H1 (cell line): Measurements from ENCODE around the gene GRHL3. TPM values are rescaled to one million over a fixed set of nuclear protein-coding genes. Genes with fewer than 3 reads are reported as not detected.

Source experiments
- CTCF ChIA-PET: fragments of 300-600 bp; sonication (Branson Sonifier 250); formaldehyde crosslinking; loops from one replicate; lab custom pipeline; 2021; ENCODE audit not compliant: partially characterized antibody; lab: Charles Lee
- POLR2A ChIA-PET: fragments of 300-600 bp; sonication (Branson Sonifier 250); formaldehyde crosslinking; loops from one replicate; lab custom pipeline; 2021; ENCODE audit warnings: inconsistent platforms; ENCODE audit not compliant: partially characterized antibody; lab: Charles Lee
- DNase-seq, 2 experiments: peaks; one replicate each; pipeline versions ENCODE4 v3.0.0 to v3.0.0-alpha.2; 2010 to 2022; ENCODE audit warnings: low spot score in 2 of 2, low read depth in 1 of 2, mixed read lengths in 1 of 2
- FAIRE-seq: peaks from 2 replicates; lab custom pipeline; 2011; peaks lifted over from hg19 to GRCh38; lab: Jason Lieb, UNC
- H2AFZ ChIP-seq: 2 replicates; pipeline ENCODE4 v1.8.1; 2012; ENCODE audit warnings: low read length, inconsistent platforms
- H2AK5ac ChIP-seq: 2 replicates; pipeline ENCODE4 v1.6.1; 2013; ENCODE audit warnings: low read depth, low read length
- H2BK120ac ChIP-seq: replicated peaks from 2 replicates; pipeline ENCODE3; 2013; ENCODE audit warnings: low read depth, low read length, inconsistent platforms
- H2BK12ac ChIP-seq: 2 replicates; pipeline ENCODE4 v1.6.1; 2013; ENCODE audit warnings: low read depth, low read length
- H2BK15ac ChIP-seq: 2 replicates; pipeline ENCODE4 v1.6.1; 2013; ENCODE audit warnings: low read length
- H2BK20ac ChIP-seq: 2 replicates; pipeline ENCODE4 v1.6.1; 2013; ENCODE audit warnings: low read length
- H2BK5ac ChIP-seq: 2 replicates; pipeline ENCODE4 v1.6.1; 2013; ENCODE audit warnings: low read depth, low read length
- H3K14ac ChIP-seq: 2 replicates; pipeline ENCODE4 v1.6.1; 2013; ENCODE audit warnings: inconsistent platforms; ENCODE audit not compliant: insufficient read length
- H3K18ac ChIP-seq: 2 replicates; pipeline ENCODE4 v1.6.1; 2013; ENCODE audit warnings: low read length; ENCODE audit errors: extremely low read depth
- H3K23ac ChIP-seq: 2 replicates; pipeline ENCODE4 v1.6.1; 2013; ENCODE audit warnings: inconsistent platforms; ENCODE audit not compliant: insufficient read length
- H3K23me2 ChIP-seq: 2 replicates; pipeline ENCODE4 v1.6.1; 2013; ENCODE audit warnings: low read depth, low read length
- H3K27ac ChIP-seq: 2 replicates; pipeline ENCODE4 v1.6.1; 2011; ENCODE audit warnings: low read depth, low read length, inconsistent platforms
- H3K27me3 ChIP-seq, 4 experiments: replicated peaks in 1 of 4; 1 replicate in 1 of 4; 2 replicates in 3 of 4; pipeline versions ENCODE4 v1.6.1 to v1.8.1; 2011 to 2013; ENCODE audit warnings: low read length in 3 of 4, mild to moderate bottlenecking in 3 of 4, inconsistent platforms in 2 of 4, mixed read lengths in 2 of 4, moderate library complexity in 1 of 4; ENCODE audit not compliant: control insufficient read depth in 3 of 4, insufficient read depth in 3 of 4; ENCODE audit errors: extremely low read depth in 1 of 4
- H3K36me3 ChIP-seq, 4 experiments: 2 replicates each; pipeline versions ENCODE4 v1.6.1 to v1.8.1; 2011 to 2013; ENCODE audit warnings: mild to moderate bottlenecking in 4 of 4, low read length in 3 of 4, moderate library complexity in 2 of 4, control low read depth in 1 of 4, inconsistent platforms in 1 of 4; ENCODE audit not compliant: insufficient read depth in 4 of 4, control insufficient read depth in 2 of 4
- H3K4ac ChIP-seq: replicated peaks from 2 replicates; pipeline ENCODE3; 2013; ENCODE audit warnings: low read length, low read depth, mixed read lengths, inconsistent platforms; ENCODE audit not compliant: insufficient read length
- H3K4me1 ChIP-seq, 4 experiments: replicated peaks in 1 of 4; 1 replicate in 1 of 4; 2 replicates in 3 of 4; pipeline versions ENCODE4 v1.6.1 to v1.8.1; 2011 to 2013; ENCODE audit warnings: low read length in 3 of 4, inconsistent platforms in 2 of 4, mixed read lengths in 1 of 4; ENCODE audit not compliant: insufficient read depth in 4 of 4, control insufficient read depth in 3 of 4
- H3K4me2 ChIP-seq, 2 experiments: 2 replicates each; pipeline versions ENCODE4 v1.6.1 to v1.8.1; 2011 to 2013; ENCODE audit warnings: low read depth in 2 of 2, low read length in 2 of 2, control low read depth in 1 of 2, inconsistent platforms in 1 of 2, mild to moderate bottlenecking in 1 of 2; ENCODE audit not compliant: insufficient read depth in 1 of 2
- H3K4me3 ChIP-seq, 4 experiments: fragments of 200-600, 300-600 bp in 1 of 4; sonication (generic), shearing (Covaris generic), sonication (Bioruptor Twin) in 1 of 4; 2 replicates each; pipeline versions ENCODE4 v1.5.1 to v1.8.1; 2011 to 2016; ENCODE audit warnings: low read length in 4 of 4, low read depth in 3 of 4, control low read depth in 2 of 4, inconsistent platforms in 2 of 4, mild to moderate bottlenecking in 2 of 4, mixed read lengths in 1 of 4, moderate library complexity in 1 of 4; ENCODE audit not compliant: insufficient read depth in 2 of 4; ENCODE audit errors: extremely low read depth in 1 of 4
- H3K56ac ChIP-seq: replicated peaks from 2 replicates; pipeline ENCODE3; 2013; ENCODE audit warnings: low read depth, mild to moderate bottlenecking, mixed read lengths, low read length, inconsistent platforms; ENCODE audit not compliant: insufficient read length
- H3K79me1 ChIP-seq: 2 replicates; pipeline ENCODE4 v1.6.1; 2013; ENCODE audit warnings: low read depth, low read length, control low read depth
- H3K79me2 ChIP-seq, 2 experiments: 2 replicates each; pipeline versions ENCODE4 v1.6.1 to v1.8.1; 2012 to 2013; ENCODE audit warnings: low read length in 2 of 2, mild to moderate bottlenecking in 2 of 2, inconsistent platforms in 1 of 2; ENCODE audit not compliant: insufficient read depth in 2 of 2, control insufficient read depth in 1 of 2
- H3K9ac ChIP-seq, 4 experiments: replicated peaks in 1 of 4; 1 replicate in 1 of 4; 2 replicates in 3 of 4; pipeline versions ENCODE4 v1.6.1 to v1.8.1; 2011 to 2013; ENCODE audit warnings: low read depth in 3 of 4, low read length in 3 of 4, control low read depth in 2 of 4, mild to moderate bottlenecking in 2 of 4, moderate library complexity in 2 of 4, inconsistent platforms in 1 of 4; ENCODE audit errors: extremely low read depth in 1 of 4
- H3K9me3 ChIP-seq, 2 experiments: 2 replicates each; pipeline versions ENCODE4 v1.6.1 to v1.8.1; 2012 to 2013; ENCODE audit warnings: mild to moderate bottlenecking in 2 of 2, moderate library complexity in 2 of 2, control low read depth in 1 of 2, inconsistent platforms in 1 of 2, low read depth in 1 of 2, low read length in 1 of 2, mixed read lengths in 1 of 2; ENCODE audit not compliant: insufficient read depth in 2 of 2
- H4K20me1 ChIP-seq, 2 experiments: replicated peaks in 1 of 2; 2 replicates each; pipeline versions ENCODE3 to v1.8.1; 2011 to 2013; ENCODE audit warnings: inconsistent platforms in 2 of 2, low read length in 2 of 2, mild to moderate bottlenecking in 1 of 2; ENCODE audit not compliant: insufficient read depth in 2 of 2, control insufficient read depth in 1 of 2
- H4K5ac ChIP-seq: 2 replicates; pipeline ENCODE4 v1.6.1; 2013; ENCODE audit warnings: low read length, low read depth, mixed read lengths, inconsistent platforms; ENCODE audit not compliant: insufficient read length
- H4K8ac ChIP-seq: 2 replicates; pipeline ENCODE4 v1.8.0; 2013; ENCODE audit warnings: mild to moderate bottlenecking, moderate library complexity, low read length, inconsistent platforms; ENCODE audit not compliant: insufficient read depth; ENCODE audit errors: extremely low read depth
- H4K91ac ChIP-seq: replicated peaks from 2 replicates; pipeline ENCODE3; 2013; ENCODE audit warnings: low read length, mixed read lengths, inconsistent platforms; ENCODE audit not compliant: insufficient read length
- ASH2L ChIP-seq: fragments of 200-600, 300-600 bp; sonication (generic); IDR thresholded peaks from one replicate; pipeline ENCODE4 v1.7.1; 2017; ENCODE audit warnings: low read length
- BACH1 ChIP-seq: IDR thresholded peaks from 2 replicates; pipeline ENCODE4 v1.6.1; 2012; ENCODE audit warnings: low read length, improper control_type of control experiment
- GABPA ChIP-seq: IDR thresholded peaks from 2 replicates; pipeline ENCODE4 v1.6.1; 2011; ENCODE audit warnings: mild to moderate bottlenecking, low read length, moderate library complexity, borderline replicate concordance; ENCODE audit not compliant: insufficient read depth
- SIRT6 ChIP-seq: IDR thresholded peaks from one replicate; pipeline ENCODE4 v1.7.1; 2012; ENCODE audit warnings: low read length, inconsistent platforms
- SP1 ChIP-seq: IDR thresholded peaks from 2 replicates; pipeline ENCODE4 v1.6.1; 2011; ENCODE audit warnings: low read depth, low read length
- TAF1 ChIP-seq: IDR thresholded peaks from 2 replicates; pipeline ENCODE4 v1.6.1; 2011; ENCODE audit warnings: mild to moderate bottlenecking, low read depth, low read length
- WGBS, 2 experiments: shearing (Covaris generic) in 1 of 2; methylation state at CpG; one replicate each; pipeline versions ENCODE4 v1.1.6 to v1.1.7; 2013 to 2015; ENCODE audit warnings: low lambda C conversion rate in 2 of 2, mixed read lengths in 2 of 2, inconsistent platforms in 1 of 2, low coverage in 1 of 2, missing lambda C conversion rate in 1 of 2; ENCODE audit not compliant: insufficient replicate concordance in 2 of 2, insufficient coverage in 1 of 2, insufficient read length in 1 of 2; ENCODE audit errors: extremely low coverage in 1 of 2, missing lambda C conversion rate in 1 of 2; 5-methylcytosine and 5-hydroxymethylcytosine counted together
- polyA plus RNA-seq, 7 experiments: library from polyadenylated mRNA; depleted of rRNA in 3 of 7; stranded (reverse) in 5 of 7; unstranded in 2 of 7; fragments of >200 nt in 5 of 7; fragments of 200-250 nt in 2 of 7; gene quantifications; 1 replicate in 5 of 7; 2 replicates in 1 of 7; 4 replicates in 1 of 7; pipeline versions ENCODE4 v1.2.1 to v1.2.3, GENCODE V29; 2011 to 2013; ENCODE audit warnings: missing spikeins in 2 of 7, mixed read lengths in 2 of 7
- total RNA-seq: library from RNA; stranded (reverse); fragmentation: NEBNext Ultra II Directional; extraction: Animal tissue kit (Norgen Biotek cat#: 25700); gene quantifications from 2 replicates; pipeline ENCODE4 v1.2.1, GENCODE V29; 2021

GRHL3 gene
- total and polyA plus RNA-seq, 2 of the 8 experiments (the other 6 are each of a cell fraction or from before 2014, with no cell fraction given), result 0.80 to 1.8 TPM

GRCh38 chr1:24363994-24364393 is 44.8 kb downstream of the GRHL3 start:
- no peaks in the 10 kb centered on the region for H3K23me2 ChIP-seq
- H2BK20ac ChIP-seq, result no peak overlapping the region
- no peak overlapping the region for H4K5ac ChIP-seq
- POLR2A ChIA-PET, result no interaction called here
- H4K8ac ChIP-seq, result no peak overlapping the region
- H3K14ac ChIP-seq, result no peak overlapping the region
- no peak for DNase-seq
- WGBS, 2 experiments, result 77% methylated on average over 7 of the region's 7 CpGs; no CpG with 5 or more reads in 1 of the 2 experiments
- no peak overlapping the region for H2BK15ac ChIP-seq
- no peak overlapping the region for H2BK5ac ChIP-seq
- H3K9me3 ChIP-seq, result no peaks in the 10 kb centered on the region
- no peaks in the 10 kb centered on the region; a peak in 2 of 7 replicates for H3K4me1 ChIP-seq
- H3K79me1 ChIP-seq, result no peaks in the 10 kb centered on the region
- H2AK5ac ChIP-seq, result no peak overlapping the region
- no peak overlapping the region for H2BK12ac ChIP-seq
- H3K9ac ChIP-seq, result no peak overlapping the region
- no peak overlapping the region for H3K18ac ChIP-seq
- H3K4me2 ChIP-seq, result no peak overlapping the region
- H2BK120ac ChIP-seq, result no peak overlapping the region
- no peak overlapping the region for H3K23ac ChIP-seq
- no peaks in the 10 kb centered on the region for H4K20me1 ChIP-seq
- H2AFZ ChIP-seq, result no peak overlapping the region
- no peaks in the 10 kb centered on the region; a peak in 1 of 8 replicates for H3K36me3 ChIP-seq
- H3K56ac ChIP-seq, result no peak overlapping the region
- TF ChIP-seq GABPA (no peak), SP1 (no peak), SIRT6 (no peak), ASH2L (no peak), BACH1 (no peak), TAF1 (no peak)
- TF ChIP-seq, all 59 proteins: peak for 0
- no peak overlapping the region for H4K91ac ChIP-seq
- H3K79me2 ChIP-seq, result no peaks in the 10 kb centered on the region
- no peak for FAIRE-seq
- H3K27ac ChIP-seq, result no peak overlapping the region
- H3K27me3 ChIP-seq, result no peaks in the 10 kb centered on the region
- no peak overlapping the region for H3K4me3 ChIP-seq
- H3K4ac ChIP-seq, result no peak overlapping the region
- CTCF ChIA-PET, result interaction anchor here (0.6 to 2.2 kb wide), 8 partner anchors 8 to 165 kb away, joined by 3 to 11 read pairs (median 4); no protein-coding TSS in a partner anchor
